Left lobe of liver (tissue), 2 donors: ENCODE data around the gene SLC18A3. TPM values are rescaled to one million over a fixed set of nuclear protein-coding genes. Genes with fewer than 3 reads are reported as not detected.
A peak's percentile ranks its signal among the peaks of the same experiment; 100 is the strongest.

Experiments used
- ATAC-seq: fragments of 200-7000 bp; cut with Tn5 transposase; one replicate; pipeline ENCODE4 v1.9.1; 2020; ENCODE audit warnings: mild to moderate bottlenecking, moderate library complexity
- DNase-seq: peaks from one replicate; pipeline ENCODE4 v3.0.0-alpha.2; 2020; ENCODE audit warnings: low spot score
- total RNA-seq: library from RNA; stranded (reverse); gene quantifications from one replicate; pipeline ENCODE4 v1.2.1, GENCODE V29; 2021
- donor health status: DM: no; HTN: no; CAD: no; lungs with moderate emphysema.
- donor health status: DM: no; HTN: yes; CAD: no.

Gene SLC18A3
- total RNA-seq, 1 donor from 2014 or later, result not detected

GRCh38 chr10:49647985-49648795 is 38.1 kb downstream of the SLC18A3 start:
- DNase-seq (peak; percentile 28), ATAC-seq (no peak)

- ATAC-seq, result no peak
- peak; percentile 26 for DNase-seq
Observed at GRCh38 chr10:49649294-49649693, 39.2 kb downstream of the SLC18A3 start.

GRCh38 chr10:49649936-49650723 is 40.0 kb downstream of the SLC18A3 start:
- DNase-seq, result no peak
- ATAC-seq, result no peak

- DNase-seq (peak; percentile 19), ATAC-seq (no peak)
Observed at GRCh38 chr10:49650724-49651034, 40.6 kb downstream of the SLC18A3 start.

DNA sequence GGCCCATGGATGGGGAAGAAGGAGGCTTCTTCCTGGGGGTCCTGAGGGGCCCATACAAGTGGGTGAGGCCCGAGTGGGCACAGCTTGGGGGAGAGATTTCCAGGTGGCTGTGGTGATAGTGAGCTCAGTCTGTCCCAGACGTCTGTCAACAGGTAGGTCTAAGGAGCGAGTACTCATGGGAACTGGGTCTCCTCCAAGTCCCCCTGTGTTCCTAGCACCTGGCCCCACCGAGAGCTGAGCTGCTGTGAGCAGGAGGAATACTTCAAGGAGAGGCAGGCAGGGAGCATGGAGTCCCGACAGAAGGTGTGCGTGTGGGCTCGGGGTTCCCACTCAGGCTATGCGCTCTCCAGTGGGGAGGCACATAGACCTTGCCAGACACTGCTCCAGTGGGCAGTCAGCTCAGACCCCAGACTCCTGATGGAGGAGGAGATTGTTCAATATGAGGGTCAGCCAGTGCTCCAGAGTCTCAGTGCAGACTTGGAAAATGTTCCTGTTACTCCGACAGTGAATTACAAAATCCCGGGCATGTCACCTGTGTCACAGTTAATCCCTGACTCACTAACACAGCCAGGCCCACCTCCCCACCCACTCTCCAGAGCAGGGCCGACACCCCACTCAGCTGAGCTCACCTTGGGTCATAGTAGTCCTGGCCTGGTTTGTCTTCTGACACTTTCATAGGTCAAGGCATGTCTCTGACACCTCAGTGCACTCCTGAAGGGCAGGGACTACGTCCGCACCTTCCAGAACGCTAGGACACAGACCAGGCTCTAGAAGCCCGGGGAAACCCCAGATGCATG is 41.1 kb downstream of the SLC18A3 start:
- ATAC-seq (no peak), DNase-seq (peak; percentile 26)

- no peak for ATAC-seq
- DNase-seq, result no peak
Observed at GRCh38 chr10:49651917-49652316, 41.8 kb downstream of the SLC18A3 start.

- ATAC-seq (no peak), DNase-seq (peak; percentile 14)
Observed at GRCh38 chr10:49652421-49653272, 42.5 kb downstream of the SLC18A3 start.

- ATAC-seq (no peak), DNase-seq (no peak)
Observed at GRCh38 chr10:49653273-49653929, 43.3 kb downstream of the SLC18A3 start.

DNA sequence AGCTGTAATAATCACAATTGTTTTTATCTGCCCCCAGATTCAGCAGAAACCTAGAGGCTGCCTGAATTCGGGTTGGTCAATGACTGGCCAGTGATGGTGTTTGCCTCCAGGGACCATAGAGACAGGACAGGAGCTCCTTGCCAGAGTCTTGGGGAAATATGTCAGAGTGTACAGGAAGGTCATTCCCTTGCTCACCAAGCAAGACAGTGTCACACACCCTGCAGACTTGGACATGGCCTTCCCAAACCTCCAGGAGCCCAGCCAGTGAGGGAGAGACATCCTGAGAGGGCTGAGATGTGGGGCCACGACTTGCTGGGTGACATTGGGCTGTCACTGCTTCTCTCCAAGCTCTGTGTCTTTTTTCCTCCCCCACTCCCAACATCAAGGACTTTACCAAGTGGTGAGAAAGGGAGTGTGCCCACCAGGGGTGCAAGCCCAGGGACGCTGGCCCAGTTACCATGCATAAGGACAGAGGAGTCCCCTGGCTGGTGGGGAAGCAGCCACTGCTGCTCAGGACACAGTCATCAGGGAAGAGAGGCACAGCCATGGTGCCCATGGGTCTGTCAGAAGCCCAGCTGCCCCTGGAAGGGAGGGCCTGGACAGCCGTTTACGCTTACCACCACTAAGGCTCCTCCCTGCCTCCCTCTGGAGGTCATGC is 44.1 kb downstream of the SLC18A3 start:
- DNase-seq, result no peak
- no peak for ATAC-seq

- no peak for ATAC-seq
- DNase-seq, result no peak
Observed at GRCh38 chr10:49655099-49655498, 45.0 kb downstream of the SLC18A3 start.

DNA sequence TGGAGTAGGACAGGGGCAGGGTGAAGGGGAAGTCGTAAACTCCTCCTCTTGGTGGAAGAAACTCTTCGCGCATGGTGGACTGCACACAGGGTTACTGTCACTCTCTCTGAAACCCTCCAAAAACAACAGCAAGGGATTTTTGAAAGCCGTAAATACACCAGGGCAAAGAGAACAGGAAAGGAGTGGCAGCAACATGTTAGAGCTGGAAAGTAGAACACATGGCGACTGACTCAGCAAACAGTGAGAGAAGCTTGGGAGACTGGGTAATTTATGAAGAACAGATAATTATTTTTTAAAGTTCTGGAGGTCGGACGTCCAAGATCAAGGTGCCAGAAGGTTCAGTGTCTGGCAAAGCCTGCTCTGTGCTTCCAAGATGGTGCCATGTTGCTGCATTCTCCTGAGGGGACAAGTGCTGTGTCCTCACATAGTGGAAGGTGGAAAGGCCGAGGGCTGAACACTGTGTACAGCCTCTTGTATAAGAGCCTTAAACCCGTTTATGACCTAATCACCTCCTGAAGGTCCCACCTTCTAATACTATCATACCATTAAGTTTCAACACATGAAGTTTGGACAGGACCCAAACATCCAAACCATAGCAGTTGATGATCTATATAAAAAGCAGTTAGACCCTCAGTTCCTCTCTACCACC is 46.9 kb downstream of the SLC18A3 start:
- no peak for ATAC-seq
- DNase-seq, result no peak

DNA sequence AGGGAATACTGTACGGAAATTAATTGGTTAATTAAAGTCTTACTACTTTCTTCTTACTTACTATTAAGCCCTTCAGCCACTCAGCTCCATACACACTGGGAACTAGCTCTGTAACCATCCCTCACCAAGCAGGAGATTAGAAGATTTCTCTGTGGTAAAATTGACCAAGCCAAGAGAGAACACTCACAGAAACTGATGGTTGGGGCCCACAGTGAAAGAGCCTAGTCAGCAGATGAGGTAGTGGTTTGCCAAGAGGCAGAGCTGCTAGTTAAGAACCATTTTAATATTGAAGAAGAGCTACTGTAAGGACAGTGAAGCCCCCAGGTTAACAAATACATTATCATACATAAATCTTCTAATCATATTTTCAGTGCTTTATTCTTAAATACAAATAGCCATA is 47.5 kb downstream of the SLC18A3 start:
- DNase-seq (no peak), ATAC-seq (no peak)

DNA sequence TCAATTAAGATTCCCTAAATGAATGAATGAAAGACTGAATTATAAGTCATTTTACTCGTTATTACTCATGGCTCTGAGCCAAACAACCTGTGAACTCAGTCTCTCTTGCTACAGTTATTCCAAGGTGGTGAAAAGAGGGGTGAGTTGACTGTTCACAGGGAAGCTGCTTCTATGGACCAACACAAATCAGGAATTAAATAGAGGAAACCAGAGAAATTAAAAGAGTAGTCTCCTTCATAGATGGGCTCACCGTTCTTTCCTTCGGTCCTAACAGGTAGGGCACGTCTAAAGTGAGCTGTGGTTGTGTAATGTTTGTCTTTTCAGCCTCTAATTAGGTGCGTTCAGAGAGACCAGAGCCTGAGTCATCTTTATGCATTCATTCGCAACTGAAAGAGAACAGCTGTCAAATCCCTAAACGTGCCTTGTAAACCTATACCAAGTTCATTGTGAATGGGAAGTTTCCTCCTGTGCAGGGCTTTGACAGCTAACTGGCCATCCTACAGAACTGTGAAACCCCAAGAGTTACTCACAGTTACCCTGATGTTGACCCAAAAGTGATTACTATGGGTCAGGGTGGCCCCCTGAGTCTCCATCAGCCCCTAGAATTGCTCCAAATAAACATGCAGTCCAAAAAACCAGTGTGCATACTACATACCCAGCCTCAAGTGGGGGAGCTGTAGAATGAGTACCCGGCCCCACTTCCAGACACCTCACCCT is 51.2 kb downstream of the SLC18A3 start:
- DNase-seq (no peak), ATAC-seq (no peak)

Other genes starting within 250 kb of the SLC18A3 start
- gene DRGX, start 214.2 kb upstream of the SLC18A3 start, total RNA-seq, result not detected
- gene ERCC6, start 71.2 kb upstream of the SLC18A3 start, total RNA-seq, result 12.6 TPM
- not detected for gene CHAT, start 3.7 kb downstream of the SLC18A3 start, total RNA-seq
- gene C10orf53, start 69.3 kb downstream of the SLC18A3 start, total RNA-seq, result not detected
- gene OGDHL, start 152.0 kb downstream of the SLC18A3 start, total RNA-seq, result 88.9 TPM